ENCODE data around the gene C14orf39.

- no peak for TF ChIP-seq CTCF (IDR thresholded peaks at IDR 0.05; ENCODE audit: low read depth, low read length, poor library complexity, severe bottlenecking)
- TF ChIP-seq EZH2phosphoT487 (IDR thresholded peaks at IDR 0.05; ENCODE audit: borderline replicate concordance, low read length): no peak
These were observed 29.1 kb upstream of the C14orf39 start for GRCh38 chr14:60514741-60515491.
